GM10266 (cell line): ENCODE data around the gene UBLCP1.

Source experiments
- DNase-seq: peaks from one replicate; pipeline ENCODE4 v3.0.0; 2012; ENCODE audit errors: extremely low spot score
- TF ChIP-seq, protein P1 (sequence below): IDR thresholded peaks from 2 replicates; pipeline ENCODE4 v1.5.1; 2012; ENCODE audit warnings: mild to moderate bottlenecking, low read depth; ENCODE audit not compliant: control insufficient read depth, insufficient read depth; ENCODE audit errors: missing control alignments

UBLCP1 gene

DNA sequence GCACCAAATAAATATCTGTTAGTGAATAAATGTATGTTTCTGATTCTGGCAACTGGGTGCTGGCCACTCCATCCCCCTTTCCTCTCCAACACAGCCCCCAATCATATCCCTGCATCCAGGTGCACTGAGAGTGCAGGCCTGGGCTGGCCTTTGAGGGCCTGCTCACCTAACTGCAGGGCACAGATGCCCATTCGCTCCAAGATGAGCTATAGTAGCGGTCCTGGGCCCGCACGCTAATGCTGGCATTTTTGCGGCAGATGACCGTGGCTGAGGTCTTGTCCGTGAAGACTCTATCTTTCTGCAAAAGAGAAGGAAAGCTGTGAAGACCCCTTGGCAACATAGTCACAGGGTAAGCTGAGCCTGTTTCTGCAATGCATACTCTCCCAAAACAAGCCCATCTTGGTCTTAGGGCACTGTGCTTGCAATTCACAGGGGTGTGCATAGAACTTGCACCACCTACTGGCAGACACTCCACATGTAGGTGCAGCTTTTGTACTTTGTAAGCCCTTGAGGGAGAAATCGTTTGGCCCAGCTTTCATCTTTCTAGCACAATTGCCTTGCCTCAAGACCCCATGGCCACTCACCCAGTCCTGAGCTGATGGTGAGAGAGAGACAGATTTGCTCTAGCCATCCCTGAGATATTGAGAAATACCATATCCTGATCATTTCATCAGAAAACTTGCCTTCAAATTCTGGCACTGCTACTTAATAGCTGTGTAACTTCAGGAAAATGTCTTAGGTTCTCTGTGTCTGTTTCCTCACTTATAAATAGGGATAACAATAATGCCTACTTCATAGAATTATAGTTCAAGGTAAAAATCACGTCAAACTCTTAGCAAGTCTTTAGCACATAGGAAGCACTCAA, 53.7 kb downstream of the UBLCP1 start:
- DNase-seq, result peak; percentile 64
- TF ChIP-seq, protein P1, sequence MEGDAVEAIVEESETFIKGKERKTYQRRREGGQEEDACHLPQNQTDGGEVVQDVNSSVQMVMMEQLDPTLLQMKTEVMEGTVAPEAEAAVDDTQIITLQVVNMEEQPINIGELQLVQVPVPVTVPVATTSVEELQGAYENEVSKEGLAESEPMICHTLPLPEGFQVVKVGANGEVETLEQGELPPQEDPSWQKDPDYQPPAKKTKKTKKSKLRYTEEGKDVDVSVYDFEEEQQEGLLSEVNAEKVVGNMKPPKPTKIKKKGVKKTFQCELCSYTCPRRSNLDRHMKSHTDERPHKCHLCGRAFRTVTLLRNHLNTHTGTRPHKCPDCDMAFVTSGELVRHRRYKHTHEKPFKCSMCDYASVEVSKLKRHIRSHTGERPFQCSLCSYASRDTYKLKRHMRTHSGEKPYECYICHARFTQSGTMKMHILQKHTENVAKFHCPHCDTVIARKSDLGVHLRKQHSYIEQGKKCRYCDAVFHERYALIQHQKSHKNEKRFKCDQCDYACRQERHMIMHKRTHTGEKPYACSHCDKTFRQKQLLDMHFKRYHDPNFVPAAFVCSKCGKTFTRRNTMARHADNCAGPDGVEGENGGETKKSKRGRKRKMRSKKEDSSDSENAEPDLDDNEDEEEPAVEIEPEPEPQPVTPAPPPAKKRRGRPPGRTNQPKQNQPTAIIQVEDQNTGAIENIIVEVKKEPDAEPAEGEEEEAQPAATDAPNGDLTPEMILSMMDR, result peak; percentile 73

DNA sequence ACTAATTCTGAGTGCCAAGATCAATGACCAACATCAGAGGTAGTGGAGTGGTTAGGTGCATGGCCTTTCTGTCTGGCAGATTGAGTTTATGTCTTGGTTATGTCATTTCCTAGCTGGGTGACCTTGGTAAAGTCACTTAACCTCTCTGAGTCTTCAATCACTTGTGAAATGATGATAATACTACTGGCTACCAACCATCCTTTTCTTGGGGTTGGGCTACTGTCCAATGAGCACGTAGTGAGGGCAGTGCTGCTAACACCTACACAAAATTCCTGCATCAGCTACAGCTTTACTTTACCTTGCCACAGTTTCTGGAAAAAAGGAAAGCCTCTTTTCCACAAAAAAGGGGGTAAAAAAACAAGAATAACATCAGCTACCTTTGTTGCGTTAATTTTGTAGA, 54.8 kb downstream of the UBLCP1 start:
- TF ChIP-seq, protein P1, result no peak
- no peak for DNase-seq

DNA sequence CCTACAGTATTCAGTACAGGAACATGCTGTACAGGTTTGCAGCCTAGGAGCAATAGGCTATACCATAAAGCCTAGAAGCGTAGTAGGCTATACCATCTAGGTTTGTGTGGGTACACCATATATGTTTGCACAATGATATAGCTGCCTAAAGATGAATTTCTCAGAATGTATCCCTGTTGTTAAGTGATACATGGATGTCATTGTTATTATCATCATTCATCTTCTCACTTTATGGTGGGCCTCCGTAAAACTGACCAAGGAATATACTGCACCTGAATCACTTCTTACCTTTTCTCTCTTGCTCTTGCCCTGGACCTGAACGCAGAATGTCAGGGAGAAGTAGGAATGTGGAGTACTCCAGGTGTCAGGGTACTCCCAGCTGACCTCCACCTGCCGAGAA, 55.4 kb downstream of the UBLCP1 start:
- TF ChIP-seq, protein P1, result no peak
- DNase-seq, result no peak

GRCh38 chr5:159319363-159319762, 56.3 kb downstream of the UBLCP1 start:
- TF ChIP-seq, protein P1, result no peak
- no peak for DNase-seq

DNA sequence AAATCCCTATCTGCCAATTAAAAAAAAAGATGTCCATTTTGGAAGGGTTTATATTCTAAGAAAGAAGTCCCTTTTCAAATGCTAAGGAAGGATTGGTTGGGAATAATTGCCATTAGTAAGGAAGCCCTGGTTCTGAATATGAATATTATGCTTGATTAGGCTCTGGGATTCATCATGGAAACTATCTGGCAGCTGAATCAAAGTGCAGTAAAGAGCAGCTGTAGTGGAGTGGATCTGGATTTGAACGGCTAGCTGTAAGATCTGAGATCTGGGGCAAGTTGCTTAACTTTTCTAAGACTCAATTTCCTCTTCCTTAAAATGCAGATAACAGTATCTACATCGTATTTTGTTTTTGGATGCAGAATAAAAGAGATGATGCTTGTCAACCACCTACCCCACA, 56.7 kb downstream of the UBLCP1 start:
- no peak for DNase-seq
- TF ChIP-seq, protein P1, result no peak

- TF ChIP-seq, protein P1, result no peak
- no peak for DNase-seq
Observed at GRCh38 chr5:159322180-159322579, 59.1 kb downstream of the UBLCP1 start.

GRCh38 chr5:159324102-159324755, 61.1 kb downstream of the UBLCP1 start:
- TF ChIP-seq, protein P1, result no peak
- DNase-seq, result no peak
